EH (cell line): ENCODE data around the gene MTHFSD.

Experiments used
- DNase-seq: peaks from one replicate; pipeline ENCODE4 v3.0.0-alpha.2; 2015; ENCODE audit warnings: low read depth

The MTHFSD gene

GRCh38 chr16:86502856-86503748 lies 51.9 kb downstream of the MTHFSD start:
- DNase-seq, result peak; percentile 20

DNA sequence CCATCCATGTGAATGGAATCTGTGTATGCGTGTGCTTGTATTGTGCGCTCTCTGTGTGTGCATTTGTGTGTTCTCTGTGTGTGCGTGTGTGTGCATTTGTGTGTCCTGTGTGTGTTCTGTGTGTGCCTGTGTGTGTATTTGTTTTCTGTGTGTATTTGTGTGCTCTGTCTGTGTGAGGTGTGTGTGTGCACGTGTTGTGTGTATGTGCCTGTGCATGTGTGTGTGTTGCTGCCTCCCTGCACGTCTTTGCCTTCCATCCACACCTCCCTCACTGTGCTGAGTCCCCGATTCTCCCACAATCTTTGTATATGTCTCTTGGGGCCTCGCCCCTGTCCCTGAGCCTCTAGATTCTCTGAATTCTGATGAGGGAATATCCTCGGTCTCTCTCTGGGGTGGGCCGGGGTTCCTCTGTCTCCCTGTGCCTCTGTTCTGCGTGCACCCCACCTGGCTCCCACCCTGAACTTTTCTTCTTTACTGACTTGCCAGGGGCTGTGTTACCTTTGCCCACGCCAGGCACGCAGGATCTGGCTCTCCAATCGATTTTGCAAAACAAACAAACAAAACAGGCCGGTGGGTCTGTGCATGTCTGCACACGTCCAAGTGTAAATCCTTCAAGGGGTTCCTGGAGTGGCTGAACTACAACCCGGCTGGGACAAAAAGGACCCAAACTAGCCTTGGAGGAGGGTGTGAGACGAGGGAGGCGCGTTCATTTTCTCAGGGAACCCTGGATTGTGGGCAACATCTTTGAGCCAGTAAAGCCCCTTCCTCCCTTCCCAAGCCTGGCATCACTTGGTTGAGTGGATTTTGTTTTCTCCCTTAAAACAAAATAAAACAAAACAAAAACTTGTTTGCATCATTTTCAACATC lies 52.8 kb downstream of the MTHFSD start:
- no peak for DNase-seq

DNA sequence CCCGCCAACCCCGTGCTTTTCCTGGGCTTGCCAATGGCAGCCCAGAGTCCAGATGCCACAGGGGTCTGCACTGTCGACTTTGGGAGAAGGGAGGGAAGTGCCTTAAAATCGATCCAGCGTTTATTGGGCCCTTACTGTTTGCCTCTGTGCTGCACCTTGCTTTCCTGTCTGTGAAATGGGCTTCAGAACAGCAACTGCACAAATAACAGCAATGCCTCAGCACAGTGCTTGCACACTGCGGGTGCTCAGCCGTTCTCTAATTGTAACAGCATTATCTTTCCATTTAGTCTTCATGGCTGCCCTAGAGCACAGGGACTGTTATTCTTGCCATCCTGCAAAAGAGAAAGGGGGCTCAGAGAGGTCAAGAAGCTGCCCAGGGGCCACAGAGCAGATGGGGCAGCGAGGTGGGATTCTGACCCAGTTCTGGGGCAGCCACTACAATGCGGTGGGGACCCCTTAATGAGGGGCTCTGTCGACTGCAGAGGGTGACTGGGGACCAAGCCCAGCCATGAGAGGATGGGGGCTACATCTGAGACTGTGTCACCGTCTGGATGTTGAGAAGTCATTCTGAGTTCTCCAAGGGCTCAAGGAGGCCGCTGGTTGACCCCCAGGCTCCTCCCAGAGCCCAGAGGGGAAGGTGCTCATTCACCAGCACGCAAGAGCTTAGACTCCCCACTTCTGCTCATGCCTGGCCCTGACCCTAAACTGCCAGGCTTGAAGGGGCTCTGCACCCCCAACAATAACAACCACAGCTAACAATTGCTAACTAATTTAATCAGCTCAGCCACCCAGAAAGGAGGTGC lies 54.1 kb downstream of the MTHFSD start:
- DNase-seq, result no peak

GRCh38 chr16:86499889-86500707 lies 54.9 kb downstream of the MTHFSD start:
- DNase-seq, result no peak

DNA sequence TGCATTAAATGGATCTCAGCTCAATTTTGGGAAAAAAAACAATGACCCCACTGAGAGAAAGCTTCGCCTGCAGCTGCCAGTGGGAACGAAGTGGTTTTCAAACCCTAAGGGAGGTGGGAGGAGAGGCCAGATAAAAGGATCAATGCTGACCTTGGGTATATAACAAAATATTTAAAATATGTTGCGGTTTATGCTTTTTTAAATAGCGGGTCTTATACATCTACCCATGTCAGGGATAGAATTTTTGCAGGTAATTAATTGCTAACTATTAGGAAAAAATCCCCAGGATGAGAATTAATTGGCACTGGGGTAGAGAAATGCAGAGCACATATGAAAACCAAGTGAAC lies 55.6 kb downstream of the MTHFSD start:
- DNase-seq, result no peak

GRCh38 chr16:86498671-86499439 lies 56.2 kb downstream of the MTHFSD start:
- DNase-seq, result peak; percentile 43

DNA sequence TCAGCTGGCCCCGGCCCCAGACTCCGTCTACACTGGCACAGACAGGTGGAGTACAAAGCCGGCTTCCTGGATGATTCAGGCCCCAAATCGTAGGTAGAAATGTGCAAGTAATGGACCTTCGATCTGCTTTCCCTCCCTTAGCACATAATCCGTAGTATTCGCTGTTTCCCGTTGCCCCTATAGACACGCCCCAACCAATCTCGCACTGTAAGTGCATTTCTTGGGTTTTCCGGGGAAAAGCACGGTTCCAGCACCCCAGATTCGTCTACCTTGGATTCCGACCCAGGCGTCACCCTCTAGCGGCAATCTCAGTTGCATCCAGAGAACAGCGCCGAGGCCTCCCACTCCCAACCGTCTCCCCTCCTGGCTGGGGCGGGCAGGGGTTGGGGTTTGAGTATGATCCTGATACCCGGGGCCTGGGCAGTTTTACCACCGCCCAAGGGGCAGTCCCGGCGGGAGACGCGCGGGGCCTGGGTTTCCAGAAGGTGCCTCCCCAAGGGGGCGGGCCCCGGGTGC lies 56.8 kb downstream of the MTHFSD start:
- DNase-seq, result no peak

GRCh38 chr16:86497551-86498021 lies 57.4 kb downstream of the MTHFSD start:
- no peak for DNase-seq

- DNase-seq, result no peak
Observed at GRCh38 chr16:86496929-86497461, 58.0 kb downstream of the MTHFSD start.

GRCh38 chr16:86496262-86496928 lies 58.6 kb downstream of the MTHFSD start:
- DNase-seq, result no peak

DNA sequence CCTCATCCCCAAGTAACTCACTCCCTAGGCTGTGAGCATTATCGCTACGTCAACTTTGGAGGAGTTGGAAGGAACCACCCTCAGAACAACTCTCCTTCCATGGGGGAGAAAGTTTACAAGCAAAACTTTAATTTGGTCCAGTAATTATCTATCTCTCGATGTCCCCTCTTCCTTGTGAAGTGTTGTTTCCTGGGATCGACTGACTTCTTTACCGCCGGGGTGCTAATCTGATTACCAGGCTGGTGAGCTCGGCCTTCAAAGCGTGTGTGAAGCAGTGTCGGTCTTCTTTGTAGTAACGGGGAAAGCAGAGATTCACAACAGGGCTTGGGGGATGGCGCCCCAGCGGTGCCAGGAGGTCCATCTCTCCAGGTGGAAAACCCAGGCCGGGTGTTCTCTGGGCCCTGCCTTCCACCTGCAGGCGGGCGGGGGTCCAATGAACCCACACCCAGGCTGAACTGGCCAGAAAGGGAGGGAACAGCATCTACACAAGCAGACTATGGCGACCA lies 59.2 kb downstream of the MTHFSD start:
- DNase-seq, result no peak

GRCh38 chr16:86495357-86495701 lies 59.7 kb downstream of the MTHFSD start:
- DNase-seq, result no peak

- DNase-seq, result no peak
Observed at GRCh38 chr16:86494565-86495356, 60.3 kb downstream of the MTHFSD start.

- DNase-seq, result no peak
Observed at GRCh38 chr16:86494039-86494564, 60.9 kb downstream of the MTHFSD start.

DNA sequence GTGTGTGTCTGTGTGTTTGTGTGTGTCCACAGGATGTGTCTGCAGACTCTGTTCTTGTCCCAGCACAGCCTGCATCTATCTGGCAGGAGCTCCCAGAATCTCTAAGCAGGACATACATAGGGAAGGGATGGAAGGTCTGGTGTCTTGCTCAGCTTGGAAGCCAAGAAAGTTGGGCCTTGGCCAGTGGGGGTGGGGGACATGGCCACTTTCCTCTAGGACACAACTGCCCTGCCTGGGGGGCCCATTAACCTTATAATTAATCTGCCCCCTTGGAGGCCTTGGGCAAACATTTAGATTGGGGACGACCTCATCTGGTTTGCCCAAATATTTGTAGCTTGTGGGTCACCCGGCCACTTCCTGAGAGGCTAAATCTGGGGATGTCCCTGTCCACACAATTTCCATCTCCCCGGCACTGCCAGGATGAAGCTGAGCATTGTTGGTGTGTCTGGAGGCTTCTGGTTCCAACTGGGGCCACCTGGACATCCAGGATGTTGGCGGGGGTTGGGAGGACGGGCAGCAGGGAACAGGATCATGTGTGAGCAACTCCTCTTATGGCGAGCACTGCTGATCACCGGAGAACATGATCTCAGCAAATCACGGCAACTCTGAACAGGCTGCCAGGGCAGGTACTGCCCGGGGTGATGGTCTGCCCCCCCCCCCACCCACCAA lies 61.9 kb downstream of the MTHFSD start:
- no peak for DNase-seq

DNA sequence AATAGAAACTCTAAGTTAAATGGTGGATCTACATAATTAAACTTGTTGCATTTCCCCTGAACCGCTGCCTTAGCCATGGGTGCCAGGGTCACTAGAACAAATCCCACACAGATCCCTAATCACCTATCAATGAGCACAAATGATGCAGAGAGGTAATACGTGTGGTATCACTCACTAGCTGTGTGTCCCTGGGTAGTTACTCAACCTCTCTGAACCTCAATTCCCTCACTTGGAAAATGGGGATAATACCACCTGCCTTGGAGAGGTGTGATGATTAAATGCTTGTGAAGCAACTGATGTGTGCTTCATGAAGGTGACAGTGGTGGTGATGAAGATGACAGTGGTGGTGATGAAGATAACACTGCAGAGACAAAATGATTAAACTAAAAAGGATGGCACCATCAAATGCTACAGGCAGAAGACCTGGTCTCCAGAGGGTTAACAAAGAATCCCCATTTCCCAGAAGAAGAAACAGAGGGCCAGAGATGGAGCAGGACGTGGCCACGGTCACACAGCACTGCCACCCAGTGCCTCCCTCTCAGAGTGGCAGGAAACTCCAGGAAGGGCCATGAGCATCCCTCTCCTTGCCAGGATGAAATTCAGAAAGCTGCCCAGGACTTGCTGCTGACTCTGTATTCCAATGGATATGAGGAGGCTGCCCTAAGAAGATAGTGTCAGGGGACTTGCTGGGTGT lies 62.6 kb downstream of the MTHFSD start:
- DNase-seq, result no peak

DNA sequence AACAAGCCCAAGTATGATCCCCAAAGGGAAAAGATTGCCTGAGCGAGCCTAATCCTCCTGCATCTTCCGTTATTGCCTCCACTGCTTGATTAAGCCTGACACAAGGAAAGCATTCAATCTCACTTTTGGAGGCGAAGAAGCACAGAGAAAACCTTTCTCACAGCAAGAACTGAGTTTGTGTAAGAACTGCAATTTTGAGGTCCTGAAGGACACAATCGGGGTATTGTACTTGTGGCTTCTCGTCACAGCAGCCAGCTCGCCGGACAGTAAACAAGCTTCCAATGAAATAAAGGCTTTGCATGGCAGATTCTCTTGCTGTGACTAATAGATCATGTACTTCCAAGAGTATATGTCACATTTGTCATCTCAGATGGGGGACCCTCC lies 63.4 kb downstream of the MTHFSD start:
- DNase-seq, result no peak
